Activated CD8-positive, alpha-beta memory T cell treated with anti-CD3 and anti-CD28 coated beads for 48 hours (primary cell): ENCODE results near the gene NOP16.
"Not testable (repeated sequence)": the region's sequence is repeated elsewhere in the genome, so short reads cannot be mapped to it uniquely, and the experiment has no call there.

Source experiments
- DNase-seq, 3 experiments: peaks; one replicate each; pipeline ENCODE4 v3.0.0-alpha.2; 2020; ENCODE audit warnings: low read depth in 2 of 3, low spot score in 2 of 3

Gene NOP16

DNA sequence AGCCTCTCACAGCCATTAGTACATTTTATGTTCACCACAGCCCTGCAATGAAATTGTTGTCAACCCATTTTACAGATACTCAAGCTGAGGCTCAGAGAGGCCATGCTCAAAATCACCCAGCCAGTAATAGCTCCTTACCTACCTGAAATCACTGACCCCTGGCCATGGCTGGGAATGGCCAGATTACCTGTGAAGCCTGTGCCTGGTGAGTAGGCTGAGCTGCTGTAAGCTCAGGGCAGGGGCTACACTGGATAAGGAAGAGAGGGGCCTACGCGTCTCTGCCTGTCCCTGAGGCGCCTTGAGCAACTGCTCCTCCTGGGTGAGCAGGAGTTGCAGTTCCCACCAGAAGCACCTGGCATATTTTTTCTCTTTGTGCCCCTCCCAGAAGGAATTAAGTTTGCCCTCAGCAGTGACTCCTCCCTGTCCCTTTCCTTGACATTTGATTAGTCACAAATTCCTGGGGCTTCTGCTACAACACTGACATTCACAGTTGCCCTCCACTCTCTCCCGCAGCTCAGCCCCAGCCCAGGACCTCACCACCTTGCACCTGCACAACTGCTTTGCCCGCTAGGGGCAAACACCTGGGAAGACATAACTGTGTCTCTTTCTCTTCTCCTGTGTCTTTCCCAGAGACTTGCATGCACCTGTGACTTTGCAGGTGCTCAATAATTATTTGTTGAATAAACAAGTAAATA, 22.2 kb upstream of the NOP16 start:
- no peak for DNase-seq

DNA sequence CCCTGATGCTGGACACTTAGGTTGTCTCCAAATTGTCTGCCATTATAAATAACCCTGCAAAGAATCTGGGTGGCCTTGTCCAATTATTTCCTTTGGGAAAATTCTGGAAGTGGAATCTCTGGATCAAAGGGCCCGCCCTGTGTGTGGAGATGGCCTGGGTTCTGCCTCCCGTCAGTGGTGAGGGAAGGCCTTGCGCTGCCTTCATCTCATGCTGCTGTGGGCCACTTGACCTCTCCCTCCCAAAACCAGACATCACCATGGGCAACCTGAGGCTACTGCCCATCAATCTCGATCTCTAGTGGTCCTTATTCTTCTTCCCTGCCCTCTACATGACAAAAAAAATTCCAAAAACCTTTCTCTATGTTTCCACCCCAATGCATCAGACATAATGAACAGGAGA, 21.4 kb upstream of the NOP16 start:
- DNase-seq, result no peak

GRCh38 chr5:176408590-176408989, 20.2 kb upstream of the NOP16 start:
- DNase-seq, result no peak

GRCh38 chr5:176408252-176408573, 19.8 kb upstream of the NOP16 start:
- DNase-seq, result not testable (repeated sequence)

- no peak for DNase-seq
These were observed 19.3 kb upstream of the NOP16 start for GRCh38 chr5:176407456-176408251.

GRCh38 chr5:176406436-176407052, 18.1 kb upstream of the NOP16 start:
- no peak for DNase-seq

GRCh38 chr5:176405656-176406435, 17.4 kb upstream of the NOP16 start:
- no peak for DNase-seq

- DNase-seq, result no peak
These were observed 13.1 kb upstream of the NOP16 start for GRCh38 chr5:176401281-176402205.

GRCh38 chr5:176400382-176401156, 12.2 kb upstream of the NOP16 start:
- DNase-seq, result no peak

DNA sequence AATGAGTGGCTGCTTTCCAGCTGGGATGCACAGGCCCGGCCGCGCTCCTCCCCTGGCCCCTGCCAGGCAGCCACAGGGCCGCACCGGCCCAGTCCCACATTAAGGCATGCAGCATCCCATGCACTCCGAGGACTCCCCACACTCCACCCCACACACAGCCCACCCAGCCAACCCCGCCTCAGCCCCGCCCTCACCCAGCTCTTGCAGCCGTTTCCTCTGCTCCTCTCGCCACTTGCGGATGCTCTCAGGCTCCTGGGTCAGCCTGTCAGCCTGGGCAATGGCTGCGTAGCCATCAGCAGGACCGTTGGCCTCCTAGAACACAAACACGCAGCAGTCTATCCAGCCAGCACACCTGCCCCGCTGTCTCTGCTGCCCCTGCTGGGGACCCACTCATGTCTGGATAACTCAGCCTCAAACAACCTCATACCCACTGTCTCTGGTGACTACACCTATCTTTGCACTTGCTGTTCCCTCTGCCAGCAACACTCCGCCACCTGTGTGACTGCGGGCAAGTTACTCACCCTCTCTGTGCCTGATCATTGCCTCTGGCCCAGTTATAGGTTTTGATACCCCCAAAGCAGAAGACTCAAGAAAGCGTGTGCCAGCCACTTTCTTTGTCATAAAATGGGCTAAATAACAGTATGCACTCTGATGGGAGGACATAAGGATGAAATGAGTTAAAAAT, 9.5 kb upstream of the NOP16 start:
- DNase-seq, result no peak

GRCh38 chr5:176396330-176396729, 7.9 kb upstream of the NOP16 start:
- DNase-seq, result no peak

GRCh38 chr5:176394881-176395675, 6.7 kb upstream of the NOP16 start:
- DNase-seq, result no peak

DNA sequence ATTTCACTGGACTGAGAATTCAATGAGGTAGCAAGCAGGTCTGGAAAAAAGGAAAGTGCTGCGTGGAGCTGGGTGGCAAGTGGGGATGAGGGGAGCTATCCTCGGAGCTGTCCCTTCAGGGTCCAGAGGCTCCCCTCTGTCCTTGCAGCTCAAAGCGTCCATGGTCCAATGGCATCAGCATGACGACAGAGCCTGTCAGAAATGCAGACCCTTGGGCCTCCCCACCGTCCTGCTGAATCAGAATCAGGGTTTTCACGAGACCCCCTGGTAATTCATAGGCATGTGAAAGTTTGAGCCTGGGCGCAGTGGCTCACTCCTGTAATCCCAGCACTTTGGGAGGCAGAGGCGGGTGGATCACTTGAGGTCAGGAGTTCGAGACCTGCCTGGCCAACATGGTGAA, 5.7 kb upstream of the NOP16 start:
- DNase-seq, result no peak

- DNase-seq, result no peak
These were observed 4.1 kb upstream of the NOP16 start for GRCh38 chr5:176392526-176392925.

- DNase-seq, result no peak
These were observed 3.6 kb upstream of the NOP16 start for GRCh38 chr5:176391999-176392398.

GRCh38 chr5:176391479-176391878, 3.1 kb upstream of the NOP16 start:
- DNase-seq, result no peak

GRCh38 chr5:176389135-176390123, 1.0 kb upstream of the NOP16 start:
- DNase-seq, result no peak
